Lower leg skin (tissue), 4 donors: ENCODE measurements around the gene OR2H2. TPM values are rescaled to one million over a fixed set of nuclear protein-coding genes. Genes with fewer than 3 reads are reported as not detected.

Experiments
- DNase-seq, 2 donors: peaks; one replicate each; pipeline ENCODE4 v3.0.0-alpha.2; 2019; ENCODE audit warnings: low spot score in 2 of 2
- H3K4me3 ChIP-seq: fragments of 200-600 bp; sonication (generic); 2 replicates; pipeline ENCODE4 v1.5.1; 2017; ENCODE audit warnings: mild to moderate bottlenecking, low read depth; ENCODE audit not compliant: poor library complexity, severe bottlenecking
- CTCF ChIP-seq, 3 donors: fragments of 450-650 bp; IDR thresholded peaks; one replicate each; pipeline ENCODE4 v1.5.1; 2016; ENCODE audit warnings: antibody characterized with exemption in 3 of 3, mild to moderate bottlenecking in 3 of 3, moderate library complexity in 2 of 3
- POLR2A ChIP-seq, 2 donors: fragments of 450-650 bp; IDR thresholded peaks; one replicate each; pipeline ENCODE4 v1.6.1; 2016 to 2017; ENCODE audit warnings: antibody characterized with exemption in 2 of 2, mild to moderate bottlenecking in 1 of 2, moderate library complexity in 1 of 2
- WGBS, 2 donors: methylation state at CpG; one replicate each; pipeline ENCODE4 v1.1.5; 2018; 5-methylcytosine and 5-hydroxymethylcytosine counted together
- intact Hi-C: fragments of 100-400 bp; cut with DNase I; formaldehyde crosslinking; loops from one replicate; pipeline ENCODE4 v1.15.0; 2023; ENCODE audit warnings: low total_unique reads
- total RNA-seq, 4 donors: library from RNA; depleted of rRNA; stranded (reverse); fragments of >200 nt; gene quantifications; one replicate each; pipeline ENCODE4 v1.1.0, GENCODE V29; 2016

Gene OR2H2
- total RNA-seq, 4 donors from 2014 or later, result not detected

GRCh38 chr6:29603456-29603855 lies 18.5 kb downstream of the OR2H2 start:
- TF ChIP-seq POLR2A (IDR thresholded peaks at IDR 0.05), result no peak
- TF ChIP-seq CTCF (IDR thresholded peaks at IDR 0.05), result no peak
- intact Hi-C loops, result no loop called here
- H3K4me3 ChIP-seq, result no peak overlapping the region
- DNase-seq, result no peak
- WGBS, 2 donors, result 80 to 86% methylated on average over 11 of the region's 11 CpGs

GRCh38 chr6:29603930-29604329 lies 19.0 kb downstream of the OR2H2 start:
- TF ChIP-seq POLR2A (IDR thresholded peaks at IDR 0.05) (no peak), CTCF (IDR thresholded peaks at IDR 0.05) (no peak)
- intact Hi-C loops, result no loop called here
- 49 to 71% methylated on average over 2 of the region's 2 CpGs for WGBS, 2 donors
- no peak for DNase-seq
- H3K4me3 ChIP-seq, result no peak overlapping the region

GRCh38 chr6:29608131-29608530 lies 23.2 kb downstream of the OR2H2 start:
- no peak overlapping the region for H3K4me3 ChIP-seq
- DNase-seq, result no peak
- TF ChIP-seq POLR2A (IDR thresholded peaks at IDR 0.05) (no peak), CTCF (IDR thresholded peaks at IDR 0.05) (no peak)
- intact Hi-C loops, result no loop called here

- no peak for DNase-seq
- no peak overlapping the region for H3K4me3 ChIP-seq
- intact Hi-C loops, result no loop called here
- 76 to 91% methylated on average over 4 of the region's 4 CpGs for WGBS, 2 donors
- no peak for TF ChIP-seq CTCF (IDR thresholded peaks at IDR 0.05)
- TF ChIP-seq POLR2A (IDR thresholded peaks at IDR 0.05), result no peak
Observed at GRCh38 chr6:29610540-29610939, 25.6 kb downstream of the OR2H2 start.

DNA sequence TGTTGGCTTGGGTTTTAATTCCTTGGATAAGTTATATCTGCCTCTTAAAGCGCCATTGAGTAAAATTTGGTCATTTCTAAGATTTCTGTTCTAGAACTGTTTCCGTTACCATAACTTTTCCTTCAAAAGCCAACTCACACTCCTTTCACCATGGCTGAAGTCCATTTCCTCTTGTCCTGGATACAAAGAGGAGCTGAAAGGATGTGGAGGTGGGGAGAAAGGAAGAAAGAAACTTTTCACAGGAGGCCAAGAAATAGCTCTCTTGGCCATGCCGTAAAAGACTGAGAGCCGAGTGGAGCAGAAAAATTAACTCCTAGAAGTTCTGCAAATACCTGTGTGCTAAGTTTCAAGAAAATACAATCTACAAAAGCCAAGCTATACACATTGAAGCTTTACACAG lies 26.5 kb downstream of the OR2H2 start:
- TF ChIP-seq CTCF (IDR thresholded peaks at IDR 0.05) (no peak), POLR2A (IDR thresholded peaks at IDR 0.05) (no peak)
- WGBS, 2 donors, result 80 to 85% methylated on average over 4 of the region's 4 CpGs
- intact Hi-C loops, result no loop called here
- H3K4me3 ChIP-seq, result no peak overlapping the region
- no peak for DNase-seq

GRCh38 chr6:29617782-29618554 lies 33.0 kb downstream of the OR2H2 start:
- intact Hi-C loops, result no loop called here
- H3K4me3 ChIP-seq, result no peak overlapping the region
- TF ChIP-seq POLR2A (IDR thresholded peaks at IDR 0.05) (no peak), CTCF (IDR thresholded peaks at IDR 0.05) (no peak)
- DNase-seq, result no peak
- WGBS, 2 donors, result 94 to 96% methylated on average over 8 of the region's 8 CpGs
